ENCODE results near the gene C1orf226.

DNA sequence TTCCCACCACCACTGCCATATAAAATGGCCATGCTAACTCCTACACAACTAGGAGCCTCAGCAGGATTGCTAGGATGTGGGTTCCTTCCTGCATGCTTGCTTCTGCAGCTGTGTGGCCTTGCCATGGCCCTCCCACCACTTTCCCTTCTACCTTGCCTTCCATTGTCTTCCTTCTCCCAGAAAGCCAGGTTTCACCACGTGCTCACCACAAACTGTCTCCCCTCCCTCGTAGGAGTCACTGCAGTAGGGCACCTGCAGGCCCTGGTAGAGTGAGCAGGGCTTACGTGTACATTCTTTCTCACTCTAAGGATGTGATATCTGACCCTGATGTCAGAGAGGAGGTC lies 3.7 kb downstream of the C1orf226 start:
- TF ChIP-seq, protein P1, sequence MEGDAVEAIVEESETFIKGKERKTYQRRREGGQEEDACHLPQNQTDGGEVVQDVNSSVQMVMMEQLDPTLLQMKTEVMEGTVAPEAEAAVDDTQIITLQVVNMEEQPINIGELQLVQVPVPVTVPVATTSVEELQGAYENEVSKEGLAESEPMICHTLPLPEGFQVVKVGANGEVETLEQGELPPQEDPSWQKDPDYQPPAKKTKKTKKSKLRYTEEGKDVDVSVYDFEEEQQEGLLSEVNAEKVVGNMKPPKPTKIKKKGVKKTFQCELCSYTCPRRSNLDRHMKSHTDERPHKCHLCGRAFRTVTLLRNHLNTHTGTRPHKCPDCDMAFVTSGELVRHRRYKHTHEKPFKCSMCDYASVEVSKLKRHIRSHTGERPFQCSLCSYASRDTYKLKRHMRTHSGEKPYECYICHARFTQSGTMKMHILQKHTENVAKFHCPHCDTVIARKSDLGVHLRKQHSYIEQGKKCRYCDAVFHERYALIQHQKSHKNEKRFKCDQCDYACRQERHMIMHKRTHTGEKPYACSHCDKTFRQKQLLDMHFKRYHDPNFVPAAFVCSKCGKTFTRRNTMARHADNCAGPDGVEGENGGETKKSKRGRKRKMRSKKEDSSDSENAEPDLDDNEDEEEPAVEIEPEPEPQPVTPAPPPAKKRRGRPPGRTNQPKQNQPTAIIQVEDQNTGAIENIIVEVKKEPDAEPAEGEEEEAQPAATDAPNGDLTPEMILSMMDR (IDR thresholded peaks at IDR 0.05; ENCODE audit: borderline replicate concordance, extremely low read depth, low read length, poor library complexity, severe bottlenecking), result no peak
- no peak for TF ChIP-seq EZH2 (IDR thresholded peaks at IDR 0.05; ENCODE audit: borderline replicate concordance, low read depth, low read length, severe bottlenecking)
